Loucy (cell line): ENCODE results near the gene KIAA0232.

Experiments
- H2AFZ ChIP-seq: fragments of 200-600 bp; sonication (generic); 2 replicates; pipeline ENCODE4 v1.6.0; 2016; ENCODE audit warnings: antibody characterized with exemption, mild to moderate bottlenecking, low read length, moderate library complexity
- H3F3A ChIP-seq: fragments of 200-600 bp; 2 replicates; pipeline ENCODE4 v1.6.0; 2016; ENCODE audit warnings: antibody characterized with exemption, low read depth, mild to moderate bottlenecking
- H3K27me3 ChIP-seq: fragments of 200-600 bp; sonication (generic); 2 replicates; pipeline ENCODE4 v1.6.1; 2014; ENCODE audit warnings: low read length, mild to moderate bottlenecking; ENCODE audit not compliant: insufficient read depth, poor library complexity, severe bottlenecking
- H3K36me3 ChIP-seq: fragments of 200-600 bp; sonication (generic); 2 replicates; pipeline ENCODE4 v1.6.1; 2016; ENCODE audit warnings: low read length; ENCODE audit not compliant: insufficient read depth
- H3K4me1 ChIP-seq: fragments of 200-600 bp; sonication (generic); 2 replicates; pipeline ENCODE4 v1.5.1; 2014; ENCODE audit warnings: low read length, mild to moderate bottlenecking; ENCODE audit not compliant: insufficient read depth, poor library complexity, severe bottlenecking
- H3K4me2 ChIP-seq: fragments of 200-600 bp; sonication (generic); 2 replicates; pipeline ENCODE4 v1.6.0; 2014; ENCODE audit warnings: antibody characterized with exemption, low read length, low read depth, mild to moderate bottlenecking; ENCODE audit not compliant: poor library complexity, severe bottlenecking
- H3K4me3 ChIP-seq: fragments of 200-600 bp; sonication (generic); 2 replicates; pipeline ENCODE4 v1.5.1; 2014; ENCODE audit warnings: low read length, mild to moderate bottlenecking, mixed read lengths; ENCODE audit not compliant: poor library complexity, severe bottlenecking
- H3K79me2 ChIP-seq: fragments of 200-600 bp; sonication (generic); 2 replicates; pipeline ENCODE4 v1.6.1; 2014; ENCODE audit warnings: low read length; ENCODE audit not compliant: insufficient read depth
- H3K9ac ChIP-seq: fragments of 200-600 bp; sonication (generic); 2 replicates; pipeline ENCODE4 v1.6.0; 2014; ENCODE audit warnings: mild to moderate bottlenecking, low read depth, low read length, moderate library complexity; ENCODE audit not compliant: poor library complexity, severe bottlenecking
- H3K9me2 ChIP-seq: fragments of 200-600 bp; sonication (generic); replicated peaks from 2 replicates; pipeline ENCODE4 v1.6.1; 2016; ENCODE audit warnings: low read depth, low read length, mixed read lengths
- H3K9me3 ChIP-seq: fragments of 200-600 bp; sonication (generic); 2 replicates; pipeline ENCODE4 v1.6.1; 2014; ENCODE audit warnings: mild to moderate bottlenecking, antibody characterized with exemption, low read length, low read depth; ENCODE audit not compliant: insufficient read depth
- H4K20me1 ChIP-seq: fragments of 200-600 bp; sonication (generic); 2 replicates; pipeline ENCODE4 v1.6.0; 2014; ENCODE audit warnings: antibody characterized with exemption, low read length, mild to moderate bottlenecking; ENCODE audit not compliant: insufficient read depth, poor library complexity, severe bottlenecking
- EZH2phosphoT487 ChIP-seq: fragments of 200-600 bp; IDR thresholded peaks from 2 replicates; pipeline ENCODE4 v1.6.1; 2018; ENCODE audit warnings: antibody characterized with exemption, mild to moderate bottlenecking, moderate library complexity, borderline replicate concordance
- TF ChIP-seq, protein P1 (sequence below): fragments of 200-600 bp; sonication (generic); conservative IDR thresholded peaks from 2 replicates; pipeline ENCODE4 v1.5.1; 2014; ENCODE audit warnings: mild to moderate bottlenecking, antibody characterized with exemption, low read length

The KIAA0232 gene

DNA sequence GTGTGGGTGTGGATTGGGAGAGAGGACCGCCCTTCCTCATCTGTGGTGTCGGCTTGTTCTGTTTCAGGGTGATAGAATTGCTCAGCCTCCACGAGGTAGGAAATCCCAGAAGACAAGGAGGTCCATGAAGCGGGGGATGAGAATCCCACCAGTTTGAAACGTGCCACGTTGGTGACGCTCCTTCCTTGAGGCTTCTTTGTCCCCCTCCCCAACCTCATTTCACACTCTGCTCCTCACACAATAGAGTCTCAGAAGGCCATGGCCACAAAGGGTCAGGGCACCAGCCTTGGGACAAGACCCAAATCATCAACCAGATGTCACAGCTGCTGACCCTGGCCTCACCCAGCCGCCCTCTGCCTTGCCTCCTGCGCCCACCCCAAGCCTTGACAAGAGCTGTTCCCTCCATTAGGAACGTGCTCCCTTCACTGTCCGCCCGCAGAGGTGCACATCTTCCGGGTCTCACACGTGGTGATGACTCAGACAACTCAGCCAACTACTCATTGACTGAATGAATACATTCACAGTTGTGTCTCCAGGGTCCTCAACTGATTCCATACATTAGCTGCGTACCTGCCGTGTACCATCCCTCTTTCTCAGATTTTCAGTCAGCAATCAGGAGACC is 48.3 kb upstream of the KIAA0232 start:
- H3K4me3 ChIP-seq = no peak overlapping the region
- H2AFZ ChIP-seq = no peak overlapping the region
- H3K27me3 ChIP-seq = no peaks in the 10 kb centered on the region
- TF ChIP-seq, protein P1, sequence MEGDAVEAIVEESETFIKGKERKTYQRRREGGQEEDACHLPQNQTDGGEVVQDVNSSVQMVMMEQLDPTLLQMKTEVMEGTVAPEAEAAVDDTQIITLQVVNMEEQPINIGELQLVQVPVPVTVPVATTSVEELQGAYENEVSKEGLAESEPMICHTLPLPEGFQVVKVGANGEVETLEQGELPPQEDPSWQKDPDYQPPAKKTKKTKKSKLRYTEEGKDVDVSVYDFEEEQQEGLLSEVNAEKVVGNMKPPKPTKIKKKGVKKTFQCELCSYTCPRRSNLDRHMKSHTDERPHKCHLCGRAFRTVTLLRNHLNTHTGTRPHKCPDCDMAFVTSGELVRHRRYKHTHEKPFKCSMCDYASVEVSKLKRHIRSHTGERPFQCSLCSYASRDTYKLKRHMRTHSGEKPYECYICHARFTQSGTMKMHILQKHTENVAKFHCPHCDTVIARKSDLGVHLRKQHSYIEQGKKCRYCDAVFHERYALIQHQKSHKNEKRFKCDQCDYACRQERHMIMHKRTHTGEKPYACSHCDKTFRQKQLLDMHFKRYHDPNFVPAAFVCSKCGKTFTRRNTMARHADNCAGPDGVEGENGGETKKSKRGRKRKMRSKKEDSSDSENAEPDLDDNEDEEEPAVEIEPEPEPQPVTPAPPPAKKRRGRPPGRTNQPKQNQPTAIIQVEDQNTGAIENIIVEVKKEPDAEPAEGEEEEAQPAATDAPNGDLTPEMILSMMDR = no peak
- no peak for TF ChIP-seq EZH2phosphoT487
- no peak overlapping the region for H3K9ac ChIP-seq
- H3K36me3 ChIP-seq = no peaks in the 10 kb centered on the region
- no peaks in the 10 kb centered on the region for H3K4me1 ChIP-seq
- H4K20me1 ChIP-seq = no peaks in the 10 kb centered on the region
- H3F3A ChIP-seq = no peaks in the 10 kb centered on the region
- no peaks in the 10 kb centered on the region for H3K79me2 ChIP-seq
- no peaks in the 10 kb centered on the region for H3K9me2 ChIP-seq
- H3K4me2 ChIP-seq = no peak overlapping the region
- H3K9me3 ChIP-seq = no peaks in the 10 kb centered on the region

DNA sequence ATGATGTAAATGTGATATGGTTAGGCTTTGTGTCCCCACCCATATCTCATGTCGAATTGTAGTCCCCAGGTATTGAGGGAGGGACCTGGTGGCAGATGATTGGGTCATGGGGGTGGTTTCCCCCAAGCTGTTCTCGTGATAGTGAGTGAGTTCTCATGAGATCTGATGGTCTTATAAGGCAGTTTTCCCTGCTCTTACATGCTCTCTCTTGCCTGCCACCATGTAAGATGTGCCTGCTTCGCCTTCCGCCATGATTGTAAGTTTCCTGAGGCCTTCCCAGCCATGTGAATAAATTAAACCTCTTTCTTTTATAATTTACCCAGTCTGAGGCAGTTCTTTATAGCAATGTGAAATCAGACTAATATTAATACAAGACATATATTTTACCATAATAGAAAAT is 42.6 kb upstream of the KIAA0232 start:
- TF ChIP-seq EZH2phosphoT487 = no peak
- TF ChIP-seq, protein P1 = no peak

DNA sequence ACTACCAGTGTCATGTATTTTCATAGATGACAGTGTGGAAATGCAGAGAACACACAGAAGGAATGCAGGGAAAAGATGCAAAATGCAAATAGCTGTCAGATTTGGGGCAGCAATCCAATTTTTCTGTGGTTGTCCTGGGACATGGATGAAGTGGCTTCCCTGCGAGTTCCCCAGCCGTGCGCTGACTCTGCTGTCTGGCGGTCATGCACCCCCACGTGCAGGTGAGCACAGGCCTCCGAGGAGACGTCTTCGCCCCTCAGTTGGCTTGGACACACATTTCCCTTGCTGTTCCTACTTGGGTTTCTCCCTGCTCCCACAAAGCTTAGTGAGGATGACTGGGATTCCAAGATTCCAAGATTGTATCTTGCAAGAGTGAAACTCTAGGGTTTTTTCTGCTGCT is 42.2 kb upstream of the KIAA0232 start:
- no peaks in the 10 kb centered on the region for H3K9me3 ChIP-seq
- TF ChIP-seq, protein P1 = no peak
- no peak for TF ChIP-seq EZH2phosphoT487
- H3K27me3 ChIP-seq = no peaks in the 10 kb centered on the region
- H2AFZ ChIP-seq = no peak overlapping the region
- H3K9me2 ChIP-seq = no peaks in the 10 kb centered on the region
- no peaks in the 10 kb centered on the region for H4K20me1 ChIP-seq
- no peak overlapping the region for H3K4me2 ChIP-seq
- H3K4me3 ChIP-seq = no peak overlapping the region
- H3K79me2 ChIP-seq = no peaks in the 10 kb centered on the region
- H3K9ac ChIP-seq = no peak overlapping the region
- H3K4me1 ChIP-seq = no peaks in the 10 kb centered on the region
- H3F3A ChIP-seq = no peaks in the 10 kb centered on the region
- no peaks in the 10 kb centered on the region for H3K36me3 ChIP-seq

More for the DNA sequence above, 42.6 kb upstream of the KIAA0232 start:
- Histone ChIP-seq H3K27me3 (no peaks in the 10 kb centered on the region), H3F3A (no peaks in the 10 kb centered on the region), H4K20me1 (no peaks in the 10 kb centered on the region), H3K4me2 (no peak overlapping the region), H3K9me2 (no peaks in the 10 kb centered on the region), H3K4me1 (no peaks in the 10 kb centered on the region), H2AFZ (no peak overlapping the region), H3K4me3 (no peak overlapping the region), H3K79me2 (no peaks in the 10 kb centered on the region), H3K9me3 (no peaks in the 10 kb centered on the region), H3K9ac (no peak overlapping the region), H3K36me3 (no peaks in the 10 kb centered on the region)
